ENCODE data around the gene CDC20.

DNA sequence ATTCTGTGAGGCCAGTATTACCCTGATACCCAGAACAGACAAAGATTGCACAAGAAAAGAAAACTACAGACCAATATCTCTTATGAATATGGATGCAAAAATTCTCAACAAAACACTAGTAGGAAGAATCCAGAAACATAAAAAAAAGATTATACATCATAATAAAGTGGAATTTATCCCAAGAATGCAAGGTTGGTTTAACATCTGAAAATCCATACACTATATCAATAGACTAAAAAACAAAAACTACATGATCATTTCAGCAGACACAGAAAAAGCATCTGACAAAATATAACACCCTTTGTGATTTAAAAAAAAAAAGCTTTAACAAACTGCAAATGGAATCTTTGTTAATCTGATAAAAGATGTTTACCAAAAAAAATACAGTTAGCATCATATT, 33.4 kb upstream of the CDC20 start:
- TF ChIP-seq CTCF (IDR thresholded peaks at IDR 0.05; ENCODE audit: low read depth, low read length) (no peak), EZH2phosphoT487 (IDR thresholded peaks at IDR 0.05; ENCODE audit: low read depth) (no peak)

All from OCI-LY3 (cell line).